Measurements from ENCODE around the gene FOSL1. TPM values are rescaled to one million over a fixed set of nuclear protein-coding genes. Genes with fewer than 3 reads are reported as not detected.

Gene FOSL1
- total RNA-seq, 1 experiment from 2014 or later = 20.5 TPM

DNA sequence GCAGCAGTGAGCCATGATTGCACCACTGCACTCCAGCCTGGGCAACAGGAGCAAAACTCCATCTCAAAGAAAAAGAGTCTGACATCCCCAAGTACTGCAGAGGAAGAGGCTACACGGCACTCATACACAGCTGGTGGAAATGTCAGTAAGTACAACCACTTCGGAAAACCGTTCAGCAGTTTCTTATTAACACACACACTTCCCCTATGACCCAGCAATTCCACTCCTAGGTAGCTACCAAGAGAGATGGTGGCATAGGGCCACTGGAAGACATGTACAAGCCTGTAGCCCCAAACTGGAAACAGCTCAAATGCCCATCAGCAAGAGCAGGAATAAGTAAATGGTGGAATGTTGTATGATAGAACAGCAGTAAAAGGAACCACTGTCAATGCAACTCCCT is 22.4 kb upstream of the FOSL1 start:
- ATAC-seq (no peak), DNase-seq (ENCODE audit: low spot score) (no peak)
- CTCF ChIA-PET = interaction anchor here (0.9 to 1.4 kb wide), 2 partner anchors 34 to 38 kb away, joined by 3 to 7 read pairs; partner anchors contain the start of gene FIBP
- H3K4me3 Mint-ChIP-seq = no peak overlapping the region
- no peaks in the 10 kb centered on the region for H3K27me3 Mint-ChIP-seq (ENCODE audit: low read depth)
- TF ChIP-seq TEAD4 (CRISPR knock-in tag; IDR thresholded peaks at IDR 0.05) (no peak), ZBTB43 (CRISPR knock-in tag; IDR thresholded peaks at IDR 0.05) (no peak), MXD4 (CRISPR knock-in tag; IDR thresholded peaks at IDR 0.05; ENCODE audit: borderline replicate concordance) (no peak), NR1H2 (CRISPR knock-in tag; IDR thresholded peaks at IDR 0.05) (no peak), SMAD3 (CRISPR knock-in tag; IDR thresholded peaks at IDR 0.05; ENCODE audit: borderline replicate concordance) (no peak), GABPB1 (CRISPR knock-in tag; IDR thresholded peaks at IDR 0.05) (no peak), HMGA2 (CRISPR knock-in tag; IDR thresholded peaks at IDR 0.05) (no peak), CTCF (IDR thresholded peaks at IDR 0.05) (no peak), ETV6 (CRISPR knock-in tag; IDR thresholded peaks at IDR 0.05) (no peak), GTF2I (CRISPR knock-in tag; conservative IDR thresholded peaks at IDR 0.05) (no peak), NR2C2 (CRISPR knock-in tag; IDR thresholded peaks at IDR 0.05) (no peak), SP1 (CRISPR knock-in tag; conservative IDR thresholded peaks at IDR 0.05) (no peak), ZNF317 (CRISPR knock-in tag; IDR thresholded peaks at IDR 0.05; ENCODE audit: borderline replicate concordance, low read depth) (no peak), SMAD4 (CRISPR knock-in tag; IDR thresholded peaks at IDR 0.05) (no peak), FOXP4 (CRISPR knock-in tag; IDR thresholded peaks at IDR 0.05) (no peak), ZNF416 (CRISPR knock-in tag; IDR thresholded peaks at IDR 0.05) (no peak)
- TF ChIP-seq, protein P1, sequence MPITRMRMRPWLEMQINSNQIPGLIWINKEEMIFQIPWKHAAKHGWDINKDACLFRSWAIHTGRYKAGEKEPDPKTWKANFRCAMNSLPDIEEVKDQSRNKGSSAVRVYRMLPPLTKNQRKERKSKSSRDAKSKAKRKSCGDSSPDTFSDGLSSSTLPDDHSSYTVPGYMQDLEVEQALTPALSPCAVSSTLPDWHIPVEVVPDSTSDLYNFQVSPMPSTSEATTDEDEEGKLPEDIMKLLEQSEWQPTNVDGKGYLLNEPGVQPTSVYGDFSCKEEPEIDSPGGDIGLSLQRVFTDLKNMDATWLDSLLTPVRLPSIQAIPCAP (CRISPR knock-in tag; IDR thresholded peaks at IDR 0.05) = no peak
- TF ChIP-seq, protein P2, sequence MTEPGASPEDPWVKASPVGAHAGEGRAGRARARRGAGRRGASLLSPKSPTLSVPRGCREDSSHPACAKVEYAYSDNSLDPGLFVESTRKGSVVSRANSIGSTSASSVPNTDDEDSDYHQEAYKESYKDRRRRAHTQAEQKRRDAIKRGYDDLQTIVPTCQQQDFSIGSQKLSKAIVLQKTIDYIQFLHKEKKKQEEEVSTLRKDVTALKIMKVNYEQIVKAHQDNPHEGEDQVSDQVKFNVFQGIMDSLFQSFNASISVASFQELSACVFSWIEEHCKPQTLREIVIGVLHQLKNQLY (CRISPR knock-in tag; IDR thresholded peaks at IDR 0.05) = no peak
- TF ChIP-seq, protein P3, sequence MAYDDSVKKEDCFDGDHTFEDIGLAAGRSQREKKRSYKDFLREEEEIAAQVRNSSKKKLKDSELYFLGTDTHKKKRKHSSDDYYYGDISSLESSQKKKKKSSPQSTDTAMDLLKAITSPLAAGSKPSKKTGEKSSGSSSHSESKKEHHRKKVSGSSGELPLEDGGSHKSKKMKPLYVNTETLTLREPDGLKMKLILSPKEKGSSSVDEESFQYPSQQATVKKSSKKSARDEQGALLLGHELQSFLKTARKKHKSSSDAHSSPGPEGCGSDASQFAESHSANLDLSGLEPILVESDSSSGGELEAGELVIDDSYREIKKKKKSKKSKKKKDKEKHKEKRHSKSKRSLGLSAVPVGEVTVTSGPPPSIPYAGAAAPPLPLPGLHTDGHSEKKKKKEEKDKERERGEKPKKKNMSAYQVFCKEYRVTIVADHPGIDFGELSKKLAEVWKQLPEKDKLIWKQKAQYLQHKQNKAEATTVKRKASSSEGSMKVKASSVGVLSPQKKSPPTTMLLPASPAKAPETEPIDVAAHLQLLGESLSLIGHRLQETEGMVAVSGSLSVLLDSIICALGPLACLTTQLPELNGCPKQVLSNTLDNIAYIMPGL (CRISPR knock-in tag; IDR thresholded peaks at IDR 0.05) = no peak
- TF ChIP-seq, protein P4, sequence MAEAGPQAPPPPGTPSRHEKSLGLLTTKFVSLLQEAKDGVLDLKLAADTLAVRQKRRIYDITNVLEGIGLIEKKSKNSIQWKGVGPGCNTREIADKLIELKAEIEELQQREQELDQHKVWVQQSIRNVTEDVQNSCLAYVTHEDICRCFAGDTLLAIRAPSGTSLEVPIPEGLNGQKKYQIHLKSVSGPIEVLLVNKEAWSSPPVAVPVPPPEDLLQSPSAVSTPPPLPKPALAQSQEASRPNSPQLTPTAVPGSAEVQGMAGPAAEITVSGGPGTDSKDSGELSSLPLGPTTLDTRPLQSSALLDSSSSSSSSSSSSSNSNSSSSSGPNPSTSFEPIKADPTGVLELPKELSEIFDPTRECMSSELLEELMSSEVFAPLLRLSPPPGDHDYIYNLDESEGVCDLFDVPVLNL (CRISPR knock-in tag; IDR thresholded peaks at IDR 0.05; ENCODE audit: borderline replicate concordance, low read depth) = no peak
- POLR2A ChIA-PET = interaction anchor here (1.0 kb wide), 1 partner anchor 32 kb away, joined by 4 read pairs; the partner anchor contains the start of gene CCDC85B
- no peaks in the 10 kb centered on the region for H3K9me3 Mint-ChIP-seq
- peaks cover 12% of the 10 kb centered on the region for H3K36me3 Mint-ChIP-seq
- H3K4me1 Mint-ChIP-seq = peaks cover 4% of the 10 kb centered on the region; the same call in 1 of the 2 replicates
- H3K27ac Mint-ChIP-seq = no peak overlapping the region; the same call in 1 of the 2 replicates
